DLD1 (cell line): ENCODE results near the gene MYBPH.

Experiments
- in situ Hi-C: cut with HindIII; loops from 2 replicates; pipeline ENCODE4 v1.10.0; 2017; ENCODE audit warnings: low sequenced_read_pairs

The MYBPH gene

DNA sequence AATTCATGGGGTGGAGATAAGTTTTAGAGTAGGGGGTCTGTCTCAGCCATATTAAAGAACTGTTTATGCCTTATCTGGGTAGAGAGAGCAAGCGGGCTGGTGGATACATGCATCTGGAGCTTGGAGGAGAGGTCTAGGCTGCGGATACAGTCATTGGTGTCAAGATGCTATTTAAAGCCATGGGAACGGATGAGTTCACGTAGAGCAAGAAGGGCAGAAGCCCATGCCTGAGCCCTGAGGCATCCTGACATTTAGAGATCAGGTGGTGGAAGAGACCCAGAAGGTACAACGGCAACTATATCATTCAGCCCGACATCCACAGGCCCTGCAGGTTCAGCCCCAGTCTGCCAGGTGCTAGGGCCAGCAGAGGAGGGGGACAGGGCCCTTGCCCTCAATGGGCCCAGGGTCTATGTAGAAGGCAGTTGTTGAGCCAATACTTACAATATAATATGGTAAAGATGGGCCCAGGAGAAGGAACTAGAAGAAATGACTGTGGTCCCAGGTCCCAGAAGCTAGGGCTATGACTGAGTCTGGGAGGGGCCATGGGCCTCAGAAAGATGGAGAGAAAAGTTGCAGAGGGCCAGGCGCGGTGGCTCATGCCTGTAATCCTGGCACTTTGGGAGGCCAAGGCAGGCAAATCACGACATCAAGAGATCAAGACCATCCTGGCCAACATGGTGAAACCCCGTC lies 26.0 kb upstream of the MYBPH start:
- in situ Hi-C loops, result no loop called here

DNA sequence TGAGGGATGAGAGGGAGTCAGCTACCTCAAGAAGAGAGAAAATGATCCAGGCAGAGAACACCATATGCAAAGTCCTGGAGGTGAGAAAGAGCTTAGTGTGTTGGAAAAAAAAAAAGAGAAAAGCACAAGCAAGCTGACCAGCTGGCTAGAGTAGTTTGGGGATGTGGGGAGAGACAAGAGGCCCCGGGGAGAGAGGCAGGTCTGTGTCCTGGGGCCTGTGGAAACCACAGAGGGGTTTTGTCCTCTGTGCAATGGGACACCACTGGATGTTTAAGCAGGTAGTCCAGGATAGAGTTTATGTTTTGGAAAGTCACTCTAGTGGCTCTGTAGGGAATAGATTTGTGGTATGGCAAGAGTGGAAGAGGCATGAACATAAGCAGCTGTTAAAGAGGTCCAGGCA lies 25.3 kb upstream of the MYBPH start:
- in situ Hi-C loops, result no loop called here

DNA sequence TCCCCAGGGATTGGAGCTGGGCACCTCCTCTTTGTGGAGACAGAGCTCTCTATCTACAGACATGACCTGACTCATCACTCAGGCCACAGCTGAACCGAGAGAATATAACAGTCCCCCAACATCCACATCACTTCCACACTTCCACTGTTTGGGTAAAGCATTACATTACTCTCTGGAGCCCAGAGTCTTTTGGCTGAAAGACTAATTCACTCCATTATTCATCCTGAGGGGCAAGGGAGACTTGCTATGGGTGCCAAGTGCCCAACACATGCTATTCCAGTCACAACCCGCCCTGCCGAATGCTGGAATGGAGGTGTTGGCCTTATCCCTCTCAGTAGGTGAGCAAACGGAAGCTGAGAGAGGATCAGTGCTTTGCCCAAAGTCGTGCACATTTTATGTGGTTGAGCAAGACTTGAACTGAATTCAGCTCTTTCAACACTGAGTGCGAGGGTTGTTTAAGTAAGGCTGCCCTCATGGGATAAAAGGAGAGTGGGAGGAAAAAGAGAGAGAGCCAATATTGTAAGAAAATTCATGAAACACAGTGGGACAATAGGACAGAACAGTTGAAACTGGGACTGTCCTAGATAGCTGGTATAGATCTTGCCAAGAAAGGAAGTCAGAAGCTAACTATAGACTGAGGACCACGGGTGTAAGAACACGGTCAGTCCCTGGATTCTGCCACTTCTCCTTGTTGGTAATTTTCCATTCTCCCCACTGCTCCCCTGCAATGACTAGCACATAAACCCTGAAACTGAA lies 24.4 kb upstream of the MYBPH start:
- in situ Hi-C loops, result no loop called here

DNA sequence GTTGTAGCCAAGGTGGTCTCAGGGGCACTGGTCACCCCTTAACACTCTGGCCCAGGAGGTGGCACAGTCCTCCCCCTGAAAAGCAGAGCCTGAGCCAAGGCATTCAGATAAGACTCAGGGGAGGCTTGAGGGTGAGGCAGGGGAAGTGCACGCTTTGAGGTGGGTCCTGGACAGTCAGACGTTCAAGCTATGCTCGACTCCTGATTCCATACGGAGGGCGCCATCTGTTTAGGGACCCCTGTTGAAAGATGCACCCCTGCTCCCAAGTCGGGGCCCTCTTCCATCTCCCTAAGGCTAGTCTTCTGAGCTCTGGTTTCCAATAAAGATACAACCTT lies 23.8 kb upstream of the MYBPH start:
- in situ Hi-C loops, result no loop called here

DNA sequence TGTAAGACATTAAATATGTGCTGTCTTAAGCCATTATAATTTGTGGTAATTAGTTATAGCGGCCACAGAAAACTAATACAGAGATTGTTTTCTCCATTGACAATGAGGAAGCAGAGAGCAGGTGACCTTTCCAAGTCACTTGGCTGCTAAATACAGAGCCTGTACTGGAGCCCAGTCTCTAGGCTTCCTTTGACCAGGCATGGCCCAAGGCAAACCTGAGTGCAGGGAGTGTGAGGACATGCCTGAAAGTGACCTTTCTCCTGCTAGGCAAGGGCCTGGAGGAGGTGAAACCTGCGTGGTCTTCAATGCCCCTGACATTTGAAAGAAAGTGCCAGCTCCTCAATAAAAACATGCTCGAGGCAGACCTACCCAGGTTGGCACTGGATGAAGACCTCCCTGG lies 23.4 kb upstream of the MYBPH start:
- in situ Hi-C loops, result no loop called here

DNA sequence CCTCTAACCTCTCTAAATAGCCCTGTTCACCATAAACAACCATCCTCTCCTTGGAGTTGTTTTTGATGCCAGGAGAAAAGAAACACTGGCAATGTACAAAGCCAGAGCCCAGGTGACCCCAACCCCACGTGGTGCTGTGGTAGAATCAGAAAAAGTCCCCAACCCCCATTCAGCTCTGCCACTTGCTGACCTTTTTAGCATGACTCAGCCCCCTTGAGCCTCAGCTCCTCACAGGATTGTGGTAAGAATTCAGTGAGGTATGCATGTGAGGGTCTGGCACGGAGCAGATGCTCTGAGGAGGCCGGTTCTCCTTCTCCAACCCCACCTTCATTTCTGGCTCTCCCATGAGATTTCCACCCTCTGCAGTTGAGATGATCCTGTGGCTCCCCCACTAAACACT lies 22.0 kb upstream of the MYBPH start:
- in situ Hi-C loops, result no loop called here

DNA sequence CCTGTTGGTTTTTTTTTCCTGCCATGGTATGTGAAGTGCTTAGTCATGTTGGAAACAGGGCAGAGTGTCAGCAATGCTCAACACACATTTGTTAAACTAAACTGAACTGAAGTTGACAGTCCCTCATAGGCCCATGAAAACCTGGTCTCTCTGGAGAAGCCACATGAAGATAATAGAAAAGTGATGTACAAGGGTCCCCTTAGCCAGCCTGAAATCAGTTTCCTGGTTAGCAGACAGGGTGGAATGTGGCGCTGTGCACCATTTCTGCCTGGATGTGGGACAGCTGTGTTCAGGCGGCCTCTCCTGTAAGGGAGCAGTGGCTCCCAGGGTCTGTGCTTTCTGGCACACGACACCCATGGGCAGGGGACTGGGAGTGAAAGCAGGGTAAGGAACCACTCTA lies 20.7 kb upstream of the MYBPH start:
- in situ Hi-C loops, result no loop called here

DNA sequence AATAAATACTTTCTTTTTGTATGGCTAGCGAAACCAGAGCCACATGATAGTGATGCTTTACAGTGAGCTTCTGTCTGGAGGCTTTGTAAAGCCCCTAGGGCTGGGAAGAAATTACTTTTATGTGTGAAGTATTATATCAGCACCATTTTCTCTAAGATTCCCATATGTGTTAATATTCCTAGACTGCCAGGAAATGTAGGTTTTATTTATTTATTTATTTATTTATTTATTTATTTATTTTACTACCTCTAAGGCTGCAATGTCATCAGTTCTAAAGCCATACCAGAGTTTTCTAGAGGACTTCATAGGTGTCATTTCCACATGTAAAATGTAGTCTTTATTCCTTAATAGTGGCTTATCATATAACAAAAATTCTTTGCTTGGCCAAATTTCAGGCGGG lies 15.3 kb upstream of the MYBPH start:
- in situ Hi-C loops, result no loop called here

DNA sequence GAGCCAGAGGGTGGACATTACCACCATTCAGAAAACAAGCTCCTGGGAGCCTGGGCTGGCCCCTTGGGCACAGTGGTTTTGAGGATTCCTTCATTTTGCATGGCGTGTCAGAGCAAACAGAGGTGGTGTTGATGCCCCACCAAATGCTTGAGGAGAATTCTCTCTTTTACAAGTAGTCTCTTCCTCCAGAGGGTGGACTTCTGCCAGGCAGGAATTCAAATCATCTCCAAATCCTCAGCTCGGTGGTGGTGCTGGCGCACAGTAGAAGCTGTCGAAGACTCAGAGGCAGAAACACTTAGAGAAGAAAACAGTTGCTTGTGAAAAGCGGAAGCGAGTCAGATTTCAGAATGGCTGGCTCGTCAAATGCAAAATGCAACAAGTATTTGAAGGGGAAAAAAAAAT lies 14.3 kb upstream of the MYBPH start:
- in situ Hi-C loops, result no loop called here

DNA sequence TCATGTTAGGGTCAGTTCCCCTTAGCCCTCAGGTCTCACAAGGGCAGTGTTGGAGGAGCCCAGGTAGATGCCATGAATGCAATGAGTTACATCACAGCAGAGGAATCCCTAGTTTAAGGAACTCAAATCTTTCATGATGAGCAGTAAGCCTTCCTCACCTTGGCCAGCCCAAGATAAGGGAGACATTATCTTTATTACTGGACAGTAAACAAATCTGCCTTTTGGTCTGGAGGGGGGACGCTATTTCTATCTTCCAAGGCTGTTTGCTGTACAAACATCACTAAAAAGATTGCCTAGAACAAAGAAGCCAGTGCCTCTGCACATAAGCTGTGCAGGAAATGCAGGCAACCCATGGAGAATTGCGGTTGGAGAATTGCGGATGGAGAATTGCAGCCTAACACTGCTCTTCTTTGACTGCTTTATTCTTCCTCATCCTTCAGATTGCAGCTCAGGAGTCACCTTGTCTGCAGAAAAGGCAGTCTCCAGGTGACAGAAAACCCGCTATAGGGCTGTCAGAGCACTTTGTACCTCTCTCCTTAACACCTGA lies 13.1 kb upstream of the MYBPH start:
- in situ Hi-C loops, result no loop called here

DNA sequence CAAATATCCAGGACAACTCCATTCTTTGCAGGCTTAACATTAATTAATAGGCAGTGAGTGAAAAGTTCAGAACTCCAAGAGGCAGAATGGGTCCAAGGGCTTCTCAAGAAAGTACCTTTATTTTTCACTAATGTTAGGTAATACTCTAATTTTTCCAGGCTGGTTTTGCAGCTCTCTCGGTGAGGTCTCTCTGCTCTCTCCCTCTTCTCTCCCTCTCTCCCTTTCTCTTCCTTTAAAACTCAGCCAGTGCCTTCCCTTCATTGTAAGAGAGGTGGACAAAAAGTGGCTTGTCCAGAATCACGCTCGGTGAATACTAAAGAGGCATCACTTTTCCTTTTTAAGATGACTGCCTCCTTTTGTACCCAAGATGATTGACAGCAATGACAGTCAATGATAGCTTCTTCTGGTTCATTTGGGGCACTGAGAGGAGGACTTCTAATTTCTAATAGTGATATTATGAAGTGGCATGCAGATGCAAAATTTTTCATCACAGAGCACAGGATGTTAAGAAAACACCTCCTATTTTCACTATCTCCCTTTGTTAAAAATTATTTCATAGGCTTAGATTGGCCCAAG lies 12.2 kb upstream of the MYBPH start:
- in situ Hi-C loops, result no loop called here

DNA sequence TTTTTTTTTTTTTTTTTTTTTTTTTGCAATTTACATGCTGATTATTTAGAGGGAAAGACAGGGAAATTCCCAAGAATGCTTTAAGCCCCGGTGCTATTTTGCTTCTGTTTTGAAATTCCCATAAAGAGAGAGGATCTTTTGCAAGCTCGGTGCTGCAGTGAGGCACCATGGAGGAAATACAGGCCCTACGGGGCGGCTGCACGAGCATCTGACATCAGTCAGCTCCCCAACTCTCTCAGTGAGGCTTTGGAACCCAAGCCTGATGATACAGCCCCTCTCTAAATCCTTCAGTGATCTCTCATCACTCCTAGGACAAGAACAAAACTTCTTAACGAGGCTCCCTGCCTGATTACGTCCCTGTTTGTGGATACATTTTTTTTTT lies 11.7 kb upstream of the MYBPH start:
- in situ Hi-C loops, result no loop called here

DNA sequence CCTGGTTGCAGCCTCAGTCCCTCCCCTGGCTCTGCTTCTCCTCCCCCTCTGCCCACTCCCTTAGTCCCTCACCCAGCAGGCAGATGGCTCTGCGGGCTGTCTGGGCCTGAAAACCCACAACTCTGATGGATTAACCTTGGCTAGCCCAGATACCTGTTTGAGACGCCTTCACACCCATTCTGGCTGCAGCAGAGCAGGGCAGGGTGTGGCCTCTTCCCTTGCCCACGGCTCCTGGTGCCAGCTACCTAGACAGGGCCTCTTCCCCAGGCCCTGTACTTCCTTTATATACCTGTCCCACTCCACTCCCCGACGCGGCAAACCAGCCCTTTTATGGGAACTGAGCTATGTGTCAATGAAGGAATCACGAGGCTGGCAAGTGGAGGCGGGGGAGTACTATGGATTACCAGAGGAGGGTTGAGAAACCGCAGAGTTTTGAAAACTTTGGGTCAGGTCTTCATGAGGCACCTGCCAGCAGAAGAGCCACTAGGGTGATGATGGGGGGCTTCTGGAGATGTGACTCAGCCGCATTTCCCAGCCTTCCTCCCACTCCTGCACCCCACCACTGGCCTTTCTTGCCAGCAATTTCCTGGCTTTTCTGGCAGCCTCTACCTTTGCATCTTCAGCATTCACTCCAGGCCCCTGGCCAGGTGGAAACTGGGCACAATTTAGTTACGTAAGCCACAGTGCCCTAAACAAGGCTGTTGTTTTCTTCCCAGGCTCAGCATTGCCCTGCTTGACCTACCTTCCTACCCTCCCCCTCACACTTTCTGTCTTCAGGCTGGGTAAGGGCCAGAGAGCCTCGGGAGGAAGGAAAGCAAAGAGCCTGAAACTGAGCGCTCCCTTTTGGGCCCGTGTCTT lies 11.0 kb upstream of the MYBPH start, which contains the start of gene CHI3L1:
TSS of gene CHI3L1 (minus strand) at position 259 of the 858 bp plus-strand sequence. CDS start at position 178, 81 bp downstream.
- in situ Hi-C loops, result no loop called here

DNA sequence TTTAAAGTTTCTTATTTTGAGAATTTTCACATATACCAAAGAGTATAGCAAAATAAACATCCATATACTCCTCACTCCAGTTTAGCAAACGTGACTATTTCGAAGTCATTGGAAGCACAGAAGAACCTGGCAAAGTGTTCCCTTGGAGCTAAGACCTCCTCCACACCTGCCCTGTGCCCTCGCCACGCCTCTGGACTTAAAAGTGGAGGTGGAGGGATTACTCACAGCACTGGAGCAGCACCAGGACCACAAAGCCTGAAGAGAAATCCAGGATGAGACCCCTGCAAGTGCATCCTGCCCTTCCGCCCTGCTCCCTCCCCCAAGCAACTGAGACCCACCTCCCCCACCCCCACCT lies 10.4 kb upstream of the MYBPH start:
- in situ Hi-C loops, result no loop called here

DNA sequence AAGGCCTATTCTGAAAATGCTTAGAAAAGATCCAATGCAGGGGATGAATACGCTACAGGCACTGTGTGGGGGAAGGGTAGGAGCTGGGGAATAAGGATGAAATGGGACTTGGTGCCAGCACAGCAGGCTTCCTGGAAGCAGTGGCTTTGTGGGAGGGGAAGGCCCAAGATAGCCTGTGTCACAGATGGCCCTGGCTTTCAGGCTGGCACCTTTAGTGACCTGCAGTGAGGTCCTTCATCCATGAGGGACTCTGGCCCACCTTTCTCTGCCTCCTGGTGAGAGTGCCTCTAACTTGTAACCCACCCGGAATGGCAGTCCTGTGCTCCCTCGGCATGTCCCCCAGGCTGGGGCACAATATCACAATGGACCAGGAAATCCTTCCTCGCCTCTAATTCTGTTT lies 10.0 kb upstream of the MYBPH start:
- in situ Hi-C loops, result no loop called here

DNA sequence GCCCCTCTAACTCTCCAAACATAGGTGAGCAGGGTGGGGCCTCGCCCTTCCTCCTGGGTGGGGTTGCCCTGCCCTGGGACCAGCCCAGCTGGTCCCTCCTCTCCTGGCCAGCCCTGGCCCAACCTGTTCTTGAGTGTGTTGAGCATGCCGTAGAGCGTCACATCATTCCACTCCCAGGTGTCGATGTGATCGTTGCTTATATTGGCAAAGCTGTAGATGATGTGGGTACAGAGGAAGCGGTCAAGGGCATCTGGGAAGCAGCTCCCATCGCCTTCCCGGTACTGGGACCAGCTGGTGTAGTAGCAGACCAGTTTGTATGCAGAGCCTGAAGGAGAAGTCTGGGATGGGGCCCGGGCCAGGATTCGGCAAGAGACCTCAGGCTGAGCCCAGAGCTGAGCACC lies 9.4 kb upstream of the MYBPH start:
- in situ Hi-C loops, result no loop called here

DNA sequence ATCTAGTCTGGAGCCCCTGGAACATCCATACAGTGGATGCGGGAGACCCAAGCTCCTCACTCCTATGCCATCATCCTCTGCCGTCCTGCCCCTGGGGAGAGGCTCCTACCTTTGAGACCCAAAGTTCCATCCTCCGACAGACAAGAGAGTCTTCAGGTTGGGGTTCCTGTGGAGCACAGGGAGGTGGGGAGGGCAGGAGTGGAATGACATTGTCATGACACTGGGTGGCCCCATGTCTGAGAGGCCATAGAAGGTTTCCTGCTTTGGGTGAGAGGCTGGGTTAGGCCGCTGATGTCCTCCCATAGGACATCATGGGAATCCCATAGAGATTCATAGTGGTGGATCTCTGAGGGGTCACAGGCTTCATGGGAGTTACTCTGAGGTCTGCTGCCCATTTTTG lies 8.8 kb upstream of the MYBPH start:
- in situ Hi-C loops, result no loop called here

DNA sequence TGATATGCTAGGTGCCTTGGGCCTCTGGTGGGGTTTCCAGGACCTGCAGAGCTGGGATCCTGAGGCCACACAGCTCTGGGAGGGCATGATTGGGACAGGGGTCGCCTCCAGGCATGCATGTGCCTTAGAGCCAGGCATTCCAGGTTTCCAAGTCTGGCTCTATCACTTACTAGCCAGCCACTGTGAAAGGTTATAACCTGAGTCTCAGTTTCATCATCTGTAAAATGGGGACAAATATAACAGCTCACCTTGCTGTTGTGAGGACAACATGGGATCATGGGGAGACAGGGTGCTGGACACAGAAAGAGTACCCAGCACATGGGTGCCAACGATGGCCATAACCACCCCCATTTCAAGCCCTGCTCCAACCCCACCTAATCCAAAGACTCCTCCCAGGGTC lies 8.2 kb upstream of the MYBPH start:
- in situ Hi-C loops, result no loop called here

DNA sequence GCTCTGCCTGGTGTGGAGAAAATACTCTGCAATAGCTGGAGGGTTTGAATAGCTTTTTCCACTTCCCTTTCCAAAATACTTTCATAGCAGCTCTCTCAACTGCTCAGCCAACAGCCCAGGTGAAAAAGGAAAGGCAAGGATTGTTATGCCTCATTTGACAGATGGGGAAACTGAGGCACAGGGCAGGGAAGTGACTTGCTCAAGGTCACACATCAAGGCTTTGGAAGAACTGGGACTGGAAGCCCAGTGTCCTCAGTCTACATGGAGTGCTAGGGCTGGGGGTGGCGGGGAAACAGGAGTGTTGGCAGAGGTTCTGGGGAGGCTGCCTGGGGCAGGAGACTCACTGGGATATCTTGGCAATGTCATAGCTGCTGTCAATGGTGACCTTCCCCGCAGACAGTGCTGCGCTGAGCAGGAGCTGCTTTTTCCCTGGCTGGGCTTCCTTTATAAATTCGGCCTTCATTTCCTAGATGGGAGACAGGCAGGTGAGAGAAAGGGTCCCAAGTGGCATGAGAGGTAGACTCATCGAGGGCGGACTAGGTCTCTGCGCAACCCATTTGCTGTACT lies 6.8 kb upstream of the MYBPH start:
- in situ Hi-C loops, result no loop called here

DNA sequence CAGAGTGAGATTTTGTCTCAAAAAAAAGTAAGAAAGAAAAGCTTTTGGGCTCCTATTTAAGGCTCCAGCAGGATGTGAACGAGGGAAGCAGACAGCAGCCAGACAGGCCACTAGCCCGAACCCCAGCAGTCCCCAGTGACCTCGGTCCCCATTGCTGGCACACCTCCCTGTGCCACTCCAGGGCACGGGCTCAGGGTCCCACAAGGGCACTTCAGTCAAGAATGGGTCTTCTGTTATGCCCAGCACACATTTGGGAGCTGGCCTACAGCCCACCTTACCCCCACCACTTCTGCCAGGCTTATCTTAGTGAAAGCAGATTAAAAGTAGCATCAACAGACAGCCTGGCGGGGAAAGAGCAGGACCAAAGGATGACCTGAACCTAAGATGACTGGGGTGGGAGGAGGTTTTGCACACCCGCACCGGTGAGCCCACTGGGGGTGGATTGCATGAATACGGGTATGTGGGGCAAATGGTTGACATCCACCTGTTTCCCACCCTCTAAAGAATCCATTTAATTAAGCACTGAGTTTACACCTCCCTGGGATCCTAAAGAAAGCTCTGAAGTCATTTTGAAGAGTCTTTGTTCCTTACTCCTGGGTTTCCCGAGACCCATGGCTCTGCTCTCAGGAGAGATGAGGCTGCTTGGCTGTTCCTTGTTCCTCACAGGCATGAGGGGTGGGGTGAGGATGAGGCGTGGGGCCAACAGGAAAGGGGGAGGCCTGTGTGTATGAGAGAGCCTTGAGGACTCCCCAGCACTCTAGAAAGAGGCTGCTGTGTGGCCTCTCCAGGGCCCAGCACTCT lies 6.2 kb upstream of the MYBPH start:
- in situ Hi-C loops, result no loop called here
